G401.6 (cell line): ENCODE measurements around the gene DECR2.
"Not testable (repeated sequence)": the region's sequence is repeated elsewhere in the genome, so short reads cannot be mapped to it uniquely, and the experiment has no call there.

Experiments
- FAIRE-seq: peaks from 2 replicates; lab custom pipeline; 2012; peaks lifted over from hg19 to GRCh38; lab: Jason Lieb, UNC

DECR2 gene

GRCh38 chr16:404971-405486, 3.3 kb downstream of the DECR2 start:
- no peak for FAIRE-seq

GRCh38 chr16:405548-406506, 4.1 kb downstream of the DECR2 start:
- FAIRE-seq = no peak

GRCh38 chr16:407253-407652, 5.6 kb downstream of the DECR2 start:
- FAIRE-seq = no peak

DNA sequence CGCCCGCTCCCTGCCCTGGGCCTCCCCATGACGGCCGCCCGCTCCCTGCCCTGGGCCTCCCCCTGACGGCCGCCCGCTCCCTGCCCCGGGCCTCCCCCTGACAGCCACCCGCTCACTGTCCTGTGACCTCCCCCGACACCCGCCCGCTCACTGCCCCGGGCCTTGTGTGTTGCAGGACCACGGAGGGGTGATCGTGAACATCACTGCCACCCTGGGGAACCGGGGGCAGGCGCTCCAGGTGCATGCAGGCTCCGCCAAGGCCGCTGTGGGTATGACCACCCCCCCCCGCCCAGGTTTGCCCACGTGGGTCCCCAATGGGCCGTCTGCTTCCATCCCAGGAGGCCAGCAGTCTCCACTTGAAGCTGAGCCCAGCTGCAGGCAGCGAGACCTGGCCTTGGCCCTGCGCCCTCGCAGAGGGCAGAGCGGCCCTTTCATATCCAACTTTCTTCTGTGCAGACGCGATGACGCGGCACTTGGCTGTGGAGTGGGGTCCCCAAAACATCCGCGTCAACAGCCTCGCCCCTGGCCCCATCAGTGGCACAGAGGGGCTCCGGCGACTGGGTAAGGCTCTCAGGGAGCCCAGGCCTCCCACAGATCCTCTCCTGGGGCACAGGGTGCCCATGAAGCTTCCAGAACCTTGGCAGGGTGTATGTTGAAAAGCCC, 9.0 kb downstream of the DECR2 start:
- FAIRE-seq = no peak

- no peak for FAIRE-seq
Measured at GRCh38 chr16:411576-412265, 10.0 kb downstream of the DECR2 start.

GRCh38 chr16:414395-415169, 12.9 kb downstream of the DECR2 start:
- FAIRE-seq = no peak

DNA sequence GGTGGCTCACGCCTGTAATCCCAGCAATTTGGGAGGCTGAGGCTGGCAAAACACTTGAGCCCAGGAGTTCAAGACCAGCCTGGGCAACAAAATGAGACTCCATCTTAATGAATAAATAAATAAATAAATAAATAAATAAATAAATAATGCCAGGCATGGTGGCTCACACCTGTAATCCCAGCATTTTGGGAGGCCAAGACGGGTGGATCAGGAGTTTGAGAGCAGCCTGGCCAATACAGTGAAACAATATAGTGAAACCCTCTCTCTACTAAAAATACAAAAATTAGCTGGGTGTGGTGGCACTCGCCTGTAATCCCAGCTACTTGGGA, 13.4 kb downstream of the DECR2 start:
- not testable (repeated sequence) for FAIRE-seq

DNA sequence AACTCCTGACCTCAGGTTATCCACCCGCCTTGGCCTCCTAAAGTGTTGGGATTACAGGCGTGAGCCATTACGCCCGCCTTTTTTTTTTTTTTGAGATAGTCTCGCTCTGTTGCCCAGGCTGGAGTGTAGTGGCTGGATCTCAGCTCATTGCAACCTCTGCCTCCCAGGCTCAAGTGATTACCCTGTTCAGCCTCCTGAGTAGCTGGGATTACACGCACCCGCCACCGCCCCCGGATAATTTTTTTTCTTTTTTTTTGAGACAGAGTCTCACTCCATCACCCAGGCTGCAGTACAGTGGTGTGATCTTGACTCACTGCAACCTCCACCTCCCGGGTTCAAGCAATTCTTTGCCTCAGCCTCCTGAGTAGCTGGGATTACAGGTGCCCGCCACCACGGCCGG, 20.5 kb downstream of the DECR2 start:
- FAIRE-seq = not testable (repeated sequence)

DNA sequence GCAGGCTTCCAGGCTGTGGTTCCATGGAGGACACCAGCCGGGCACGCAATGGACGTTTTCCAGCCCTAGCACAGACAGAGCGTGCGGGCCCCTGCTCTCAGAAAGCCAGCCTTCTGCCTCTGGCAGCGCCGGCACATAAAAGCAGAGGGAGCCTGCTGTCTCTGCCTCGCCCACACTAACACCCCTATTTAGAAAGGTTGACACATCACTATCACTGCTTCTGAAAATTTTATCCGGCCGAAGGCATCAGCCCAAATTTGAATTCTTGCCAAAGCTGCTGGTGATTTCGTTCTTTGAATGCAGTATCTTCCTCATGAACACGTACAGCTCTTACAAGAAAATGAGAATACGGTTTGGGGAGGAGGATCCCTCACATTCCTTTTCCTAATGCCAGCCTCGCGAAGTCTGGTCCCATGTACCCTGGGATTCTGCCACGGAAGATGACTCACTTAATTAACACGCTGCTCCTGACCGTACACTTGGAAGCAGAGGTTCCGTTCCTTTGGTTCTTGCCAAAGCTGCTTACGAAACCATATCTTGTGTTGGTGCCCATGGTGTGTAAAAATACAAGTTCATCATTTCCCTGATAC, 22.4 kb downstream of the DECR2 start:
- no peak for FAIRE-seq

DNA sequence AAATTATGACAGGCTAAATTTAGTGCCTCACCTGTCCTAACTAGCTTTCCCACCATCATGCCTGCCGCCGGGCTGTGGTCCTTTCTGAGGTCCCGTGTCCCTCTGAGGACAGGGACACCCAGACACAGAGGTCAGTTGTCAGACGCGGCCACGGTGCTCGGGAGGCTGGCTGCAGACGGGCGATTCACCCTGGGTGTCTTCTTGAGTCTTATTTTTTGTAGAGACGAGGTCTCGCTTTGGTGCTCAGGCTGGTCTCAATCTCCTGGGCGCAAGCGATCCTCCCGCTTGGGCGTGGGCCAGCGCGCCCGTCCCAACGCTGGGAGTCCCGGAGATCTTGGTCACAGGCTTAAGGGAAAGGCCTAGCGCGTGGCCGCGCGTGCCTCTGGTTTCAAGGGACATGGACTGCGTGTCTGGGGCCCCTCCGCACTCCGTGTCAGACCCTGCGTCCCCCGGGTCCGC, 23.0 kb downstream of the DECR2 start:
- FAIRE-seq = no peak

DNA sequence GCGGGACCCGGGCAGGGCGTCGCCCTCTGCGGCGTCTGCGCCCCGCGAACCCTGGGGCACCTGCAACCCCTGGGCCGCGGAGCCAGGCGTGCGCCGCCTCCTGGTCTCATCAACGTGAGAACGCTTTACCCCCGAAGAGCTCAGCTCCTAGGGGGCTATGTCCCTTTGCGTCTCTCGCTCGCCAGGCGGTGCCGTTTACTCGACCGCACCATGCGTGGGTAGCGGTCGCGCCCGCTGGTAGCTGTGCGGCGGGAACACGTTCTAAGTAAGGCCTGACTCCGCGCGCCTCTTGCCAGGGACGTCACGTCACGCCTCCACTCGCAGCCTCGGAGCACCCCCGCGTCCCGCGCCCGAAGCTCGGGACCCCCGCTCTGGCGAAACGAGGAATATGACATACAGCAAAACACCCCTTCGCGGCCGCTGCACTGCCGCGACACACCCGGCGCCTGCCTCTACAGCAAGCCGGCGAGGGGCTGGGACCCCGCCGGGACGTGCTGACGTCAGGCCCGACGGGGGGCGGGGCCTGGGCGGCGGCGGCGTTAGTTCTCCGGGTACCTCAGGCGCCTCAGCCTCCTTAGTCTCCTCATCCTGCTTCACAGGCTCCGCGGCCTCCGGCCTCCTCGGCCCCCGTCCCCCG, 23.5 kb downstream of the DECR2 start, which contains the start of gene RAB11FIP3:
Gene RAB11FIP3 (plus strand): TSS at position 568 of the 637 bp plus-strand sequence. CDS start 358 bp downstream, outside the sequence.
- FAIRE-seq = no peak

- no peak for FAIRE-seq
Measured at GRCh38 chr16:425740-426114, 24.0 kb downstream of the DECR2 start.

DNA sequence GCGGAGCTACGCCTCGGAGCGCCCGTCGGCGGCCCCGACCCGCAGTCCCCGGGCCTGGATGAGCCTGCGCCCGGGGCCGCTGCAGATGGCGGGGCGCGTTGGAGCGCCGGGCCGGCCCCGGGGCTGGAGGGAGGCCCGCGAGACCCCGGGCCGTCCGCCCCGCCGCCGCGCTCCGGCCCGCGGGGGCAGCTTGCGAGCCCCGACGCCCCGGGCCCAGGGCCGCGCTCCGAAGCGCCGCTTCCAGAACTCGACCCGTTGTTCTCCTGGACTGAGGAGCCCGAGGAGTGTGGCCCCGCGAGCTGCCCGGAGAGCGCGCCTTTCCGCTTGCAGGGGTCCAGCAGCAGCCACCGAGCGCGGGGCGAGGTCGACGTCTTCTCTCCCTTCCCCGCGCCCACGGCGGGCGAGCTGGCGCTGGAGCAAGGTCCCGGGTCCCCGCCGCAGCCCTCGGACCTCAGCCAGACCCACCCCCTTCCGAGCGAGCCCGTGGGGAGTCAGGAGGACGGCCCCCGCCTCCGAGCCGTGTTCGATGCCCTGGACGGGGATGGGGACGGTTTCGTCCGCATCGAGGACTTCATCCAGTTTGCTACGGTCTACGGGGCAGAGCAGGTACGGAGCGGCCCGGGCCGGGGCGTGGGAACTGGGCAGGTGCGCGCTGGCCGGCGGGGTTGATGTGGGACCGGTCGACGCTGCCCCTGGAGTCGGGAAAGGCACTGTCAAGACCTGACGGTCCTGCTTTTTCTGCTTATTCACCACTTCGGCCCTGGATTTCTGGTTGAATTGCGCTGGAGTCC, 24.6 kb downstream of the DECR2 start:
- FAIRE-seq = no peak

DNA sequence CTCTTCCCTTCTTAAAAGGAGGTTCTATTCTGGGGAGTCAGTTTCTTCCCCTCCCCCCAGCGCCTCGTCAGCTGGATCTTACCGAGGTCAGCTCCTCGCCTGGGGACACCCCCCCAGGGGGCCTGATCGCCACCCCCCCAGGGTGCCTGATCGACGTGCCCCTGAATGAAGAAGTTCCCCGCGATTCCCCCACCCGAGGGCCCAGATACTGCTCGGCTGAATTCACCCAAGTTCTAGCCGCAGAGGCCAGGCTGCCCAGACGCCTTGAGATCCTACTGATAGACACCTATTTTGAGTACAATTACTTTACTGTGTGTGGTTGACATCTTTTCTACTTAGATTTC, 25.2 kb downstream of the DECR2 start:
- no peak for FAIRE-seq

GRCh38 chr16:427250-427649, 25.6 kb downstream of the DECR2 start:
- no peak for FAIRE-seq

- no peak for FAIRE-seq
Measured at GRCh38 chr16:430904-431303, 29.2 kb downstream of the DECR2 start.

GRCh38 chr16:440627-441026, 38.9 kb downstream of the DECR2 start:
- no peak for FAIRE-seq

DNA sequence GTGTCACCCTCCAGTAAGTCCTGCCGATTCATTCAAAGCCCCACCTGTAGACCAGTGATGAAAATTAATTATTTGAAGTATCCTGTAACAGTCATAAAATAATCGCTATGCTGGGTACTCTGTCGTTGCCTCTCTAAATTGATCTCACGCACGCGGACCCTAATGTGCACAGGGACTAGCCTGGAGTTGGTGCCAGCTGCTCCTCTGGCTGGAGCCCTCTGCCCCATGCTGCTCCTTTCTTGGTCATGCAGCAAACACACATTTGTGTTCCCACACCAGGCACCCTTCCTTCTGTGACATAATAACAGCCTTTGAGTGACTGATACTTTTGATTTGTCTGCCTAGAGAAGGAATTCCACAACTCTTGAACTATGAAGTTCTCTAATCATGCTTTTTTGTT, 39.8 kb downstream of the DECR2 start:
- FAIRE-seq = no peak

DNA sequence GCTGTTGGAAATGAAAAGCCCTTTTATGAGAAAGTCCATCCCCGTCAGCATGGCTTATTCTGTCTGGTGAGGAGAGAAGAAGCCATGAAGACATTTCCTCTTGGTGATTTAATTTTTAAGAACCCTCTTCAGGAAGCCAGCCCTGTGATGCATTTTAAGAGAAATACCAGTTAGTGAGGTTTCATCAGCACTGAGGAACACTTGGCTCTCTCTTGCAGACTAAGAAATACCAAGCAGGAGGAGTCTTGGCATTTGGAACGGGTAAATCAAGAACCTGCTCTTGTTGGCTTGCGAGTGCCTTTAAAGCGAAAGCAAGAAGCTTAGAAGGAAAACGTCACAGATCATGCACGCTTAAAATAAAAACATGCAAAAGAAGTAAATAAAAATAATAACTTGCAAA, 41.3 kb downstream of the DECR2 start:
- FAIRE-seq = no peak

GRCh38 chr16:444027-444426, 42.3 kb downstream of the DECR2 start:
- no peak for FAIRE-seq
